H1 (cell line): ENCODE measurements around the gene CUTA. TPM values are rescaled to one million over a fixed set of nuclear protein-coding genes. Genes with fewer than 3 reads are reported as not detected.

Source experiments
- CBX8 ChIP-seq: fragments of 300-800, 300-1000 bp; sonication (generic); IDR thresholded peaks from 2 replicates; pipeline ENCODE4 v1.7.1; 2016; ENCODE audit warnings: low read depth, low read length, borderline replicate concordance
- CHD7 ChIP-seq: fragments of 300-600 bp; sonication (generic); IDR thresholded peaks from 2 replicates; pipeline ENCODE4 v1.7.1; 2012; ENCODE audit warnings: low read length, moderate library complexity, mild to moderate bottlenecking, inconsistent platforms; ENCODE audit not compliant: insufficient replicate concordance
- KDM5A ChIP-seq: fragments of 200-600 bp; IDR thresholded peaks from 2 replicates; pipeline ENCODE4 v1.7.1; 2012; ENCODE audit warnings: mild to moderate bottlenecking, low read length, inconsistent platforms, mixed read lengths
- YY1 ChIP-seq: IDR thresholded peaks from 2 replicates; pipeline ENCODE4 v1.6.1; 2011; ENCODE audit warnings: low read depth, mild to moderate bottlenecking, low read length
- polyA plus RNA-seq, 7 experiments: library from polyadenylated mRNA; depleted of rRNA in 3 of 7; stranded (reverse) in 5 of 7; unstranded in 2 of 7; fragments of >200 nt in 5 of 7; fragments of 200-250 nt in 2 of 7; gene quantifications; 1 replicate in 5 of 7; 2 replicates in 1 of 7; 4 replicates in 1 of 7; pipeline versions ENCODE4 v1.2.1 to v1.2.3, GENCODE V29; 2011 to 2013; ENCODE audit warnings: missing spikeins in 2 of 7, mixed read lengths in 2 of 7
- total RNA-seq: library from RNA; stranded (reverse); fragmentation: NEBNext Ultra II Directional; extraction: Animal tissue kit (Norgen Biotek cat#: 25700); gene quantifications from 2 replicates; pipeline ENCODE4 v1.2.1, GENCODE V29; 2021

Gene CUTA
- total and polyA plus RNA-seq, 2 of the 8 experiments (the other 6 are each of a cell fraction or from before 2014, with no cell fraction given) = 297 to 460 TPM

GRCh38 chr6:33466075-33466735, 48.3 kb upstream of the CUTA start (continued):
- TF ChIP-seq CHD7 (no peak), CBX8 (no peak), KDM5A (no peak), YY1 (no peak)
